Brain pericyte (primary cell): ENCODE measurements around the gene CTXN2.

Source experiments
- DNase-seq: peaks from one replicate; pipeline ENCODE4 v3.0.0-alpha.2; 2012; ENCODE audit warnings: low read depth, low spot score

CTXN2 gene

GRCh38 chr15:48191574-48192225, at the start of gene CTXN2:
TSS of gene CTXN2 (plus strand) at chr15:48191665. CDS start at chr15:48201301, 9,636 bp downstream.
- no peak for DNase-seq

GRCh38 chr15:48143856-48144255, 47.6 kb upstream of the CTXN2 start:
- DNase-seq, result no peak

GRCh38 chr15:48144889-48145288, 46.6 kb upstream of the CTXN2 start:
- no peak for DNase-seq

GRCh38 chr15:48145923-48146322, 45.5 kb upstream of the CTXN2 start:
- no peak for DNase-seq

- no peak for DNase-seq
These were observed 44.1 kb upstream of the CTXN2 start for GRCh38 chr15:48147358-48147757.

GRCh38 chr15:48149858-48150257, 41.6 kb upstream of the CTXN2 start:
- no peak for DNase-seq

GRCh38 chr15:48153526-48153925, 37.9 kb upstream of the CTXN2 start:
- DNase-seq, result no peak

- no peak for DNase-seq
These were observed 22.8 kb upstream of the CTXN2 start for GRCh38 chr15:48168616-48169015.

GRCh38 chr15:48170981-48171380, 20.5 kb upstream of the CTXN2 start:
- DNase-seq, result no peak

GRCh38 chr15:48175126-48175525, 16.3 kb upstream of the CTXN2 start:
- no peak for DNase-seq

- DNase-seq, result no peak
These were observed 15.4 kb upstream of the CTXN2 start for GRCh38 chr15:48176112-48176511.

GRCh38 chr15:48176957-48177356, 14.5 kb upstream of the CTXN2 start:
- no peak for DNase-seq

GRCh38 chr15:48177383-48177765, 14.1 kb upstream of the CTXN2 start:
- DNase-seq, result no peak

GRCh38 chr15:48177766-48178647, 13.5 kb upstream of the CTXN2 start, which contains the start of gene MYEF2:
TSS of gene MYEF2 (minus strand) at chr15:48178295. CDS start at chr15:48178237, 58 bp downstream.
- no peak for DNase-seq

- DNase-seq, result no peak
These were observed 12.9 kb upstream of the CTXN2 start for GRCh38 chr15:48178648-48178931.

GRCh38 chr15:48182749-48183148, 8.7 kb upstream of the CTXN2 start:
- no peak for DNase-seq

GRCh38 chr15:48185529-48185928, 5.9 kb upstream of the CTXN2 start:
- DNase-seq, result no peak

GRCh38 chr15:48186271-48186670, 5.2 kb upstream of the CTXN2 start:
- no peak for DNase-seq

- peak; percentile 34 for DNase-seq
These were observed 412 bp upstream of the CTXN2 start for GRCh38 chr15:48190932-48191573.

- no peak for DNase-seq
These were observed 10.6 kb downstream of the CTXN2 start for GRCh38 chr15:48202068-48202467.

- DNase-seq, result no peak
These were observed 14.5 kb downstream of the CTXN2 start, which contains the start of gene SLC12A1 for GRCh38 chr15:48205981-48206380. TSS of gene SLC12A1 (plus strand) at chr15:48206302. CDS start at chr15:48207720, 1,418 bp downstream.

- DNase-seq, result no peak
These were observed 29.8 kb downstream of the CTXN2 start for GRCh38 chr15:48221261-48221660.

GRCh38 chr15:48221885-48222284, 30.4 kb downstream of the CTXN2 start:
- DNase-seq, result no peak
